Measurements from ENCODE around the gene TSR1.

- TF ChIP-seq, protein P1, sequence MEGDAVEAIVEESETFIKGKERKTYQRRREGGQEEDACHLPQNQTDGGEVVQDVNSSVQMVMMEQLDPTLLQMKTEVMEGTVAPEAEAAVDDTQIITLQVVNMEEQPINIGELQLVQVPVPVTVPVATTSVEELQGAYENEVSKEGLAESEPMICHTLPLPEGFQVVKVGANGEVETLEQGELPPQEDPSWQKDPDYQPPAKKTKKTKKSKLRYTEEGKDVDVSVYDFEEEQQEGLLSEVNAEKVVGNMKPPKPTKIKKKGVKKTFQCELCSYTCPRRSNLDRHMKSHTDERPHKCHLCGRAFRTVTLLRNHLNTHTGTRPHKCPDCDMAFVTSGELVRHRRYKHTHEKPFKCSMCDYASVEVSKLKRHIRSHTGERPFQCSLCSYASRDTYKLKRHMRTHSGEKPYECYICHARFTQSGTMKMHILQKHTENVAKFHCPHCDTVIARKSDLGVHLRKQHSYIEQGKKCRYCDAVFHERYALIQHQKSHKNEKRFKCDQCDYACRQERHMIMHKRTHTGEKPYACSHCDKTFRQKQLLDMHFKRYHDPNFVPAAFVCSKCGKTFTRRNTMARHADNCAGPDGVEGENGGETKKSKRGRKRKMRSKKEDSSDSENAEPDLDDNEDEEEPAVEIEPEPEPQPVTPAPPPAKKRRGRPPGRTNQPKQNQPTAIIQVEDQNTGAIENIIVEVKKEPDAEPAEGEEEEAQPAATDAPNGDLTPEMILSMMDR (IDR thresholded peaks at IDR 0.05 in 4 of 5, conservative IDR thresholded peaks at IDR 0.05 in 1 of 5): no peak
- no peak for TF ChIP-seq POLR2A (IDR thresholded peaks at IDR 0.05)
These were observed 5.0 kb downstream of the TSR1 start for GRCh38 chr17:2331303-2331702.
